ENCODE measurements around the gene TCF12. TPM values are rescaled to one million over a fixed set of nuclear protein-coding genes. Genes with fewer than 3 reads are reported as not detected.

The TCF12 gene
- total RNA-seq, 6 experiments from 2014 or later = 106 to 200 (median 149) TPM

DNA sequence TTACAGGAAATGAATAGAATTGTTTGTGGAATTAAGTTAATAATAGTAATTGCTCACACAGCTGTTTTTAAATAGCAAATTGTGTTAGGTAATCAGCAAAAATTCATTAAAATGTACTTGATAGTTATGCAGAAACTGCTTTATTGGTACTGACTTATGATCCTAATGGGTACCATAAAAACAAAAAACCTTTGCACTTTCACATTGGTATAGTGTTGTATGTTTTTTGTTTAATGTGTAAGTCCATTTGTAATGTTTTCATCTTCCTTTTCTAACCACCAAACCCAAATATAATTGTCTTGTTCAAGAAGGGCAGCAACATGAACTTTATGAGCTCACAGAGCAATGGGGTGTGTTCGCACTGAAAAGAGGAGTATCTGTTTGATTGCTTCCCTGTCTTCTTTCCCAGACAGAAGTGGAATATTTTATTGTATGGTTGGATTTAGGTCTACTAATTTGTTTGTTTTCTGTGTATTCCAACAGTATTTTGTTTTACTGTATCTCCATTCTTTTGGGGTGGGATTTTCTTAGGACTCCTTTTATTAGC, 135.8 kb downstream of the TCF12 start:
- no peak overlapping the region for H3K27ac Mint-ChIP-seq
- no peaks in the 10 kb centered on the region; the same call in 1 of the 2 replicates for H3K9me3 Mint-ChIP-seq
- H3K4me1 Mint-ChIP-seq (ENCODE audit: low read depth) = peaks cover 68% of the 10 kb centered on the region
- DNase-seq = no peak
- H3K36me3 Mint-ChIP-seq (ENCODE audit: low read depth) = peaks cover 3% of the 10 kb centered on the region
- H3K27me3 Mint-ChIP-seq (ENCODE audit: insufficient read depth) = no peaks in the 10 kb centered on the region; the same call in 1 of the 2 replicates
- TF ChIP-seq CTCF (IDR thresholded peaks at IDR 0.05) = no peak
- no peak overlapping the region for H3K4me3 Mint-ChIP-seq

DNA sequence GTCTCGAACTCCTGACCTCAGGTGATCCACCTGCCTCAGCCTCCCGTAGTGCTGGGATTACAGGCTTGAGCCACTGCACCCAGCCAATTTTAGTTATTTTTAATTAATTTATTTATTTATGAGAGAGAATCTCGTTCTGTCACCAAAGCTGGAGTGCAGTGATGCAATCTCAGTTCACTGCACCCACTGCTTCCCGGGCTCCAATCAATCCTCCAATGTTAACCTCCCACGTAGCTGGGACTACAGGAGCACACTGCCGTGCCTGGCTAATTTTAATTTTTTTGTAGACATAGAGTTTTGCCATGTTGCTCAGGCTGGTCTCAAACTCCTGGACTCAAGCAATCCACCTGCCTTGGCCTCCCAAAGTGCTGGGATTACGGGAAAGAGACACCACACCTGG, 137.9 kb downstream of the TCF12 start:
- Mint-ChIP-seq H3K27me3 (ENCODE audit: insufficient read depth) (no peaks in the 10 kb centered on the region), H3K9me3 (no peaks in the 10 kb centered on the region; the same call in 1 of the 2 replicates), H3K4me3 (no peak overlapping the region), H3K27ac (no peak overlapping the region), H3K36me3 (ENCODE audit: low read depth) (no peaks in the 10 kb centered on the region), H3K4me1 (ENCODE audit: low read depth) (peaks cover 81% of the 10 kb centered on the region)
- TF ChIP-seq CTCF (IDR thresholded peaks at IDR 0.05) = no peak
- DNase-seq = no peak

GRCh38 chr15:57057134-57057930, 138.9 kb downstream of the TCF12 start:
- peak overlapping the region; percentile 5; the same call in 1 of the 2 replicates for H3K4me3 Mint-ChIP-seq
- no peak overlapping the region; the same call in 1 of the 2 replicates for H3K27ac Mint-ChIP-seq
- no peaks in the 10 kb centered on the region for H3K27me3 Mint-ChIP-seq (ENCODE audit: insufficient read depth)
- H3K9me3 Mint-ChIP-seq = no peaks in the 10 kb centered on the region
- TF ChIP-seq CTCF (IDR thresholded peaks at IDR 0.05) = no peak
- no peaks in the 10 kb centered on the region for H3K36me3 Mint-ChIP-seq (ENCODE audit: low read depth)
- H3K4me1 Mint-ChIP-seq (ENCODE audit: low read depth) = peaks cover 83% of the 10 kb centered on the region
- DNase-seq = no peak

DNA sequence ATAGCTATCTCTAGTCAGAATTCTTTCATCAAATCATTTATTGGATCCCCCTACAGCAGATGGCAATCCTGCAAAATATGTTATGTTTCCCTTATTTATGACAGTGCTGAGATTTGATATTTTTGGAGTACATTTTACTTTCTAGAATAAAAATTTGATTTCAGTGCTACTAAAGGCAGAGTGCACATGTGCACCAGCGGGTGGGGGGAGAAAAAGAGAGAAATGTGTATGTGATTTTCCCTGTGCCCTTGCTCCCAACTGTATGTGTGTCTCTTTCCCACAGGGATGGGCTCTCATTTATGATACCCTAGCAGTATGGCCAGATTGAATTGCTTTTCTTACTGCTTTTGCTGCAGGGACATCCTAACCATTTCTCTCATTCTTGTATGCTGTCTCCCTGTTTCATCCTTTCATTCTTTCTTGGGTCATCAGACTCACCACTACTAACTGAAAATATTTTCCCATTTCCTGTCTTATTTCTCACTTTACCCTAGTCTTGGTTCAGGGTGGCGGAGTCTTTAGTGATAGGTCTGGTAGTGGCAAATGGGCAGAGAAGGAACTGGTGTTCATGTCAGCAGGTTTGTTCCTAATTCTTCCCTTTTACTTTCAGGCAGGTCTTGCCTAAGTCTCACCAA, 140.7 kb downstream of the TCF12 start:
- Mint-ChIP-seq H3K4me1 (ENCODE audit: low read depth) (peaks cover 87% of the 10 kb centered on the region), H3K9me3 (no peaks in the 10 kb centered on the region), H3K27me3 (ENCODE audit: insufficient read depth) (no peaks in the 10 kb centered on the region), H3K36me3 (ENCODE audit: low read depth) (peaks cover 15% of the 10 kb centered on the region), H3K27ac (peak overlapping the region; percentile 78), H3K4me3 (peak overlapping the region; percentile 32)
- TF ChIP-seq CTCF (IDR thresholded peaks at IDR 0.05) = no peak
- no peak for DNase-seq

DNA sequence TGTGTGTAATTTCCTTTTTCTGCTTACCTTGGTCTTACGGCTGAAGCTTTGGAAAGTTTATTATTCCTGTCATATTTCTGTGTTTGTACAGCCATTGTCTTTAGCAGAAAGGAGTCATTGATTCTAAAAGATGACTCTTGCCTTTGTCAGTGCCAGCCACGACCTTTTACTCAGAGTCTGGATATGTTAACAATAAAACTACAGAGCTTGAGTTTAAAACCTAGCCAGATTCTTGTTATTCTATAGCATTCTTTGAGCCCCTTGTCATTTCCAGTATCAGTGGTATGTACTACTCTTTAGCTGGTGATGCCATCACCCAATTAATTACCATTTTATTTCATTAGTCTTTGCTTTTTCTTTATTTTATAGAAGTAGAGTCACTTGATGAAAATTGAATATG, 142.4 kb downstream of the TCF12 start:
- peaks cover 81% of the 10 kb centered on the region for H3K4me1 Mint-ChIP-seq (ENCODE audit: low read depth)
- H3K9me3 Mint-ChIP-seq = no peaks in the 10 kb centered on the region
- peak overlapping the region; percentile 62 for H3K4me3 Mint-ChIP-seq
- no peak for TF ChIP-seq CTCF (IDR thresholded peaks at IDR 0.05)
- peak; percentile 83 for DNase-seq
- H3K27ac Mint-ChIP-seq = peak overlapping the region; percentile 84
- no peaks in the 10 kb centered on the region for H3K27me3 Mint-ChIP-seq (ENCODE audit: insufficient read depth)
- peaks cover 17% of the 10 kb centered on the region for H3K36me3 Mint-ChIP-seq (ENCODE audit: low read depth)

Data from HFFc6 (cell line).